Esophagus (tissue), 2 donors: Measurements from ENCODE around the gene ERP44. TPM values are rescaled to one million over a fixed set of nuclear protein-coding genes. Genes with fewer than 3 reads are reported as not detected.
"Not testable (repeated sequence)": the region's sequence is repeated elsewhere in the genome, so short reads cannot be mapped to it uniquely, and the experiment has no call there.

Experiments used
- H3K27ac ChIP-seq, 2 donors: one replicate each; pipeline ENCODE4 v1.5.1; 2013; ENCODE audit warnings: low read depth in 2 of 2, mild to moderate bottlenecking in 2 of 2, inconsistent platforms in 1 of 2, low read length in 1 of 2, moderate library complexity in 1 of 2
- H3K27me3 ChIP-seq, 2 donors: one replicate each; pipeline ENCODE4 v1.6.1; 2013; ENCODE audit warnings: low read length in 2 of 2, control low read depth in 1 of 2, mild to moderate bottlenecking in 1 of 2; ENCODE audit not compliant: insufficient read depth in 2 of 2, control insufficient read depth in 1 of 2
- H3K36me3 ChIP-seq, 2 donors: one replicate each; pipeline ENCODE4 v1.6.1; 2013; ENCODE audit warnings: low read length in 1 of 2; ENCODE audit not compliant: control insufficient read depth in 2 of 2, insufficient read depth in 2 of 2
- H3K4me1 ChIP-seq, 2 donors: one replicate each; pipeline ENCODE4 v1.6.1; 2013; ENCODE audit warnings: low read length in 1 of 2; ENCODE audit not compliant: control insufficient read depth in 2 of 2, insufficient read depth in 2 of 2
- H3K4me3 ChIP-seq, 2 donors: one replicate each; pipeline ENCODE4 v1.5.1; 2013; ENCODE audit warnings: low read length in 2 of 2, mild to moderate bottlenecking in 2 of 2, low read depth in 1 of 2, moderate library complexity in 1 of 2
- H3K9me3 ChIP-seq, 2 donors: one replicate each; pipeline ENCODE4 v1.6.1; 2013; ENCODE audit warnings: mild to moderate bottlenecking in 2 of 2, low read depth in 1 of 2, low read length in 1 of 2, moderate library complexity in 1 of 2; ENCODE audit not compliant: control insufficient read depth in 2 of 2, insufficient read depth in 1 of 2
- WGBS, 2 donors: extraction: QIAGEN DNeasy Blood & Tissue Kit; methylation state at CpG; one replicate each; pipeline ENCODE4 v1.1.7; 2013; 5-methylcytosine and 5-hydroxymethylcytosine counted together
- polyA plus RNA-seq, 2 donors: library from polyadenylated mRNA; stranded (reverse); fragments of 200-250 nt; gene quantifications; one replicate each; pipeline ENCODE4 v1.2.3, GENCODE V29; 2013
- donor health status: healthy with polysubstance abuse.
- donor health status: Bipolar disorder and iron deficiency.

The ERP44 gene
- polyA plus RNA-seq, 2 donors: 14.3 to 16.3 TPM

DNA sequence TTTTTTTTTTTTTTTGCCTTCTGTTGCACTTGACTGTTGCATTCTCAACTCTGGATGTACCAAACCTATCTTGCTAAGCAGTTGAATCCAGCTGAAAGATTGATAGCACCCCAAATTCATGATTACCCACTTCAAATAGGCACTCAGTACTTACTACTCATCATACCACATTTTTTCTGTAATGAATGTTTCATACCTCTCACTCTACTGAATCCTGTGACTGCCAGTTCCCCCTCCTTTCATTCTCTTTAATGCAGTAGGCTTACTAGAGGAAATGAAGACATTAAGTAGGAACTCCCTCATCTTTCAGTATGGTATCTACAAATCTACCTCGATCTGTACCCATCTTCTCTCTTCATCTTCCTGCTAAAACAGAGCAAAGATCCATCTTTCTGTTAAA lies 7.1 kb upstream of the ERP44 start:
- 56 to 61% methylated on average over 1 of the region's 1 CpG for WGBS, 2 donors
- H3K27ac ChIP-seq: no peak overlapping the region
- H3K9me3 ChIP-seq: no peaks in the 10 kb centered on the region
- H3K4me3 ChIP-seq: no peak overlapping the region
- no peaks in the 10 kb centered on the region for H3K4me1 ChIP-seq
- no peaks in the 10 kb centered on the region for H3K36me3 ChIP-seq
- H3K27me3 ChIP-seq: no peaks in the 10 kb centered on the region

- WGBS, 2 donors: 79 to 83% methylated on average over 4 of the region's 4 CpGs
- Histone ChIP-seq H3K4me1 (no peaks in the 10 kb centered on the region), H3K9me3 (no peaks in the 10 kb centered on the region), H3K27ac (no peak overlapping the region), H3K36me3 (no peaks in the 10 kb centered on the region), H3K4me3 (no peak overlapping the region), H3K27me3 (no peaks in the 10 kb centered on the region)
These were observed 5.5 kb upstream of the ERP44 start for GRCh38 chr9:100104314-100104713.

GRCh38 chr9:100101608-100102007 lies 2.8 kb upstream of the ERP44 start:
- Histone ChIP-seq H3K27ac (no peak overlapping the region), H3K27me3 (no peaks in the 10 kb centered on the region), H3K9me3 (no peaks in the 10 kb centered on the region), H3K4me1 (no peaks in the 10 kb centered on the region), H3K4me3 (no peak overlapping the region), H3K36me3 (no peaks in the 10 kb centered on the region)
- WGBS, 2 donors: 88 to 94% methylated on average over 6 of the region's 6 CpGs

DNA sequence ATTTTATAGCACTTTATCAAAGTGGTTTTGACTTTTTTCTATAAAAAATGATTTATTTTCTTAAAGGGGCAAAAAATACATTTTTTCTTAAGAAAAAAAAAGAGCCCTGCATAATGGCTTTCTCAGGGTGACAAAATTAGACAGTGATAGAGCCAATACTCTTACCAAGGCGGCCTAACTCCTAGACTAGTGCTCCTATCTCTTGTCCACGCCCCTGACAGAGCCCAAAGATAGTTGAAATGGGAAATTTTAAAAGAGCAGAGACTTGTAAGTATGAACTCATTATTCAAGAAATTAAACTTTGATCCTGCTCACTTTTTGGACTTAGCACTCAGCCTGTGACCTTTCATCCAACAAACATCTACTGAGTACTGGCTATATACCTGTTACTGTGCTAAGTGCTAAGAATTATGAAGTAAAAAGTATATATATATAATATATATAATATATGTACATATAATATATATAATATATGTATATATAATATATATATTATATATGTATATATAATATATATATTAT lies 1.4 kb upstream of the ERP44 start:
- H3K9me3 ChIP-seq: no peaks in the 10 kb centered on the region
- H3K4me3 ChIP-seq: peak overlapping the region in 1 of 2 donors; percentile 81
- no peak overlapping the region for H3K27ac ChIP-seq
- H3K36me3 ChIP-seq: no peaks in the 10 kb centered on the region
- H3K4me1 ChIP-seq: no peaks in the 10 kb centered on the region
- H3K27me3 ChIP-seq: no peaks in the 10 kb centered on the region
- WGBS, 2 donors: 69 to 81% methylated on average over 2 of the region's 2 CpGs

DNA sequence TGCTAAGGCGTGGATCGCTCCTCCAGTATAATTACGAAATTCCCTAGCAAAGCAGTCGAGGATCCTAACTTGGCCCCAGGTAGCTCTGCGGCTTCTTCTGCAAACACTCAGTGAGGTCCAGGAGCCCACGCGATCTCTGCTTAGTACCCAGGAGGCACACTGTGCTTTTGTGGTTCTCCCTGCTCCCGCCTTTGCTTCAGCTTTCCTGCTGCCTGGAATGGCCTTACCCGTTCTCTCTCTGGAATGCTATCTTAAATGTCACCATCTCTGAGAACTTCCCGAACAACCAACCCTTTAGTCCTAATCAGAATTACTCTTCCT lies 882 bp upstream of the ERP44 start:
- Histone ChIP-seq H3K27ac (peak overlapping the region; percentile 86 to 96), H3K9me3 (no peaks in the 10 kb centered on the region), H3K27me3 (no peaks in the 10 kb centered on the region), H3K4me1 (no peaks in the 10 kb centered on the region), H3K36me3 (no peaks in the 10 kb centered on the region), H3K4me3 (peak overlapping the region; percentile 66 to 81)
- WGBS, 2 donors: 3 to 6% methylated on average over 10 of the region's 10 CpGs

DNA sequence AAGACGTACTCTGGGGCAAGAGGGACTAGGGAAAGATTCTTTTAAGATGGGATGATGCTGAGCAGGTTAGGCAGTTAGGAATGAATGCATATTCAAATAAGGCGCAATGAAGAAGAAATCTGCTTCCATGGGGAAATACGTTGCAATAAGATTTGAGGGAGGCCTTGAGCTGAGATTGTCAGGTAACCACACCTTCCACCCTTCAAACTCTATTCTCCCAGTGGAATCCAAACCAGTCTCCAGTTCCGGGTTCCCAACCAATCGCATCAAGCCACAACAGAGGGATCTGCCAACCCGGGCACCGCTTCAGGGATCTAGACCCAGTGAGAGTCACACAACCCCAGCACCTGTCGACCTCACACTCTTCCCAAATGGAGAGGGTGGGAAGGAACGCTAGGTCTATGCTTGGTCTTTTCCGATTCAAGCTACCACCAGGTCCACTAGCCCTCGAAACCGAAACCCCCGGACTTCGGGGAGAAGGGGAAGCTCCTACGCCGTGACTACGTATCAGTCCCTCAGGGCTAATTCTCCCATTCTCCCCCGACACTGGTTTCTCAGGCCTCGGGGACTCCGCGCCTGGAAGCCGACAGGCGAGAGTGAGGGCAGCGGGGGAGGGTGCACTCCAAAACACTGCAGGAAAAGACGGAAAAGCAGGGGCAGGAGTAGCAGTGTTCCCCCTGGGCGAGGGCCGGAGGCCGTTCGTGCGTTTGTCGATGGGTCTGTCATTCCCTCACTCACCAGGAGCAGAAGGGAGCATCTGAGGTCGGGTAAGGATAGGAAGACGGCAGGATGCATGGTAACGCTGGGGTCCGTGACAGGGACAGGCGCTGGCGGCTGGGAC lies 534 bp downstream of the ERP44 start:
- H3K9me3 ChIP-seq: no peaks in the 10 kb centered on the region
- 1% methylated on average over 36 to 37 of the region's 37 CpGs for WGBS, 2 donors
- no peaks in the 10 kb centered on the region for H3K27me3 ChIP-seq
- H3K4me3 ChIP-seq: peak overlapping the region; percentile 81 to 89
- H3K36me3 ChIP-seq: no peaks in the 10 kb centered on the region
- peak overlapping the region; percentile 94 to 99 for H3K27ac ChIP-seq
- no peaks in the 10 kb centered on the region for H3K4me1 ChIP-seq

DNA sequence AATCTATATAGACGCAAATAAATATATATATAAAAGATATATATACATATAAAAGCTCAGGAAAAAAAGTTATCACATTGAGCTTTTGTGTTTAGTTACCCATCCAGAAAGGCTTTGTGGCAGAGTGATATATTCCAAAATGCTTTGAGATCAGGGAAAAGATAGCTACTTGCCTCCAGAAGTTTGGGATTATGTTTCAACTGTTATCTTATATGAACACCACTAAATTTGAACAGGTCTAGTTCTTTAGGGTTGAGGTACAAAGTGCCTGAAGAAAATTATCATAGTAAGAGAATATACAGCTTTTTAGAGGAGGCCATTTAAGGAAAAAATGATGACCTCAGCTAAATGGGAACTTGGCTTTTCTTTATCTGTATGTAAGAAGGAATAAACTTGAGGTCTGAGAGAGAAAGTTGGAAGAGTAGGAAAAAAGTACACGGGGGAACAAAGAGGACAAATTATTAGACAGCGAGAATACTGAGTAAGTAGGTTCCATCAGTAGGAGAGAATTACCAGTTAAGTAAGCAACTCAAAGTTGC lies 2.4 kb downstream of the ERP44 start:
- H3K36me3 ChIP-seq: no peaks in the 10 kb centered on the region
- no peak overlapping the region for H3K27ac ChIP-seq
- no peak overlapping the region for H3K4me3 ChIP-seq
- H3K27me3 ChIP-seq: no peaks in the 10 kb centered on the region
- WGBS, 2 donors: 76 to 79% methylated on average over 3 of the region's 3 CpGs
- no peaks in the 10 kb centered on the region for H3K4me1 ChIP-seq
- H3K9me3 ChIP-seq: no peaks in the 10 kb centered on the region

GRCh38 chr9:100094411-100094810 lies 4.4 kb downstream of the ERP44 start:
- H3K9me3 ChIP-seq, H3K27ac ChIP-seq, H3K4me1 ChIP-seq, H3K4me3 ChIP-seq, H3K27me3 ChIP-seq, H3K36me3 ChIP-seq: not testable (repeated sequence)
- 93 to 97% methylated on average over 2 of the region's 2 CpGs for WGBS, 2 donors

GRCh38 chr9:100092066-100092465 lies 6.7 kb downstream of the ERP44 start:
- Histone ChIP-seq H3K27ac (no peak overlapping the region), H3K27me3 (no peaks in the 10 kb centered on the region), H3K36me3 (no peaks in the 10 kb centered on the region), H3K4me3 (no peak overlapping the region), H3K9me3 (no peaks in the 10 kb centered on the region), H3K4me1 (no peaks in the 10 kb centered on the region)
- WGBS, 2 donors: 74 to 80% methylated on average over 1 of the region's 1 CpG

DNA sequence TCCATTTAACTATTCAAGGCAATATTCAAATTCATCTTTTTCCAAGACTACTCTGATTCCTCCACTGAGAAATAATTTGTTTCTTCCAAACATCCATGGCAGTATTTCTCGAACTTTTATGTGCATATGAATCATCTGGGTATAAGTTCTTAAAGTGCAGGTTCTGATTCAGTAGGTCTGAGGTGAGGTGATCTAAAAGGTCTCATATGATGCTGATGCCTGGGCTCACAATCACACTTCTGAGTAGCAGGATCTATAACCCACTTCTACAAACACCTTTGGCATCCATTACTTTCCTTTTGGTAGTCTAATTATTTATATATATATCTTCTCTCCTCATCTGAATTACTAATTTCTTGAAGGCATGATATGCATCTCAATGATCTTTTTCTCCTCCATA lies 7.2 kb downstream of the ERP44 start:
- H3K4me3 ChIP-seq: no peak overlapping the region
- no peaks in the 10 kb centered on the region for H3K4me1 ChIP-seq
- H3K27ac ChIP-seq: no peak overlapping the region
- no peaks in the 10 kb centered on the region for H3K9me3 ChIP-seq
- 81 to 84% methylated on average over 1 of the region's 1 CpG for WGBS, 2 donors
- no peaks in the 10 kb centered on the region for H3K36me3 ChIP-seq
- H3K27me3 ChIP-seq: no peaks in the 10 kb centered on the region
